H1 (cell line): ENCODE measurements around the gene C20orf96. TPM values are rescaled to one million over a fixed set of nuclear protein-coding genes. Genes with fewer than 3 reads are reported as not detected.

Experiments used
- BRCA1 ChIP-seq: IDR thresholded peaks from 2 replicates; pipeline ENCODE4 v1.6.1; 2012; ENCODE audit warnings: low read depth, low read length, improper control_type of control experiment
- CBX5 ChIP-seq: fragments of 300-800, 300-1000 bp; sonication (generic); IDR thresholded peaks from 2 replicates; pipeline ENCODE4 v1.7.1; 2016; ENCODE audit warnings: antibody characterized with exemption, low read length, low read depth
- EGR1 ChIP-seq: IDR thresholded peaks from 2 replicates; pipeline ENCODE4 v1.6.1; 2011; ENCODE audit warnings: low read depth, low read length, borderline replicate concordance
- KDM1A ChIP-seq: fragments of 200-600, 300-600 bp; sonication (generic); IDR thresholded peaks from 2 replicates; pipeline ENCODE4 v1.7.1; 2016; ENCODE audit warnings: mild to moderate bottlenecking, low read length, borderline replicate concordance
- ZNF274 ChIP-seq: IDR thresholded peaks from 2 replicates; pipeline ENCODE4 v1.7.0; 2012; ENCODE audit warnings: low read length, borderline replicate concordance; ENCODE audit errors: extremely low read depth
- polyA plus RNA-seq, 7 experiments: library from polyadenylated mRNA; depleted of rRNA in 3 of 7; stranded (reverse) in 5 of 7; unstranded in 2 of 7; fragments of >200 nt in 5 of 7; fragments of 200-250 nt in 2 of 7; gene quantifications; 1 replicate in 5 of 7; 2 replicates in 1 of 7; 4 replicates in 1 of 7; pipeline versions ENCODE4 v1.2.1 to v1.2.3, GENCODE V29; 2011 to 2013; ENCODE audit warnings: missing spikeins in 2 of 7, mixed read lengths in 2 of 7
- total RNA-seq: library from RNA; stranded (reverse); fragmentation: NEBNext Ultra II Directional; extraction: Animal tissue kit (Norgen Biotek cat#: 25700); gene quantifications from 2 replicates; pipeline ENCODE4 v1.2.1, GENCODE V29; 2021

Gene C20orf96
- total and polyA plus RNA-seq, 2 of the 8 experiments (the other 6 are each of a cell fraction or from before 2014, with no cell fraction given): 19.2 to 21.0 TPM

- TF ChIP-seq KDM1A (no peak), BRCA1 (no peak), EGR1 (no peak), ZNF274 (no peak), CBX5 (no peak)
Measured at GRCh38 chr20:294602-295001, 4.1 kb upstream of the C20orf96 start (continued).
